Lower leg skin (tissue), 3 donors: Measurements from ENCODE around the gene OR6M1.

Experiments
- POLR2A ChIP-seq, 2 donors: fragments of 450-650 bp; IDR thresholded peaks; one replicate each; pipeline ENCODE4 v1.6.1; 2016 to 2017; ENCODE audit warnings: antibody characterized with exemption in 2 of 2, mild to moderate bottlenecking in 1 of 2, moderate library complexity in 1 of 2
- TF ChIP-seq, protein P1 (sequence below), 3 donors: fragments of 450-650 bp; IDR thresholded peaks; one replicate each; pipeline ENCODE4 v1.5.1; 2016; ENCODE audit warnings: antibody characterized with exemption in 3 of 3, mild to moderate bottlenecking in 3 of 3, moderate library complexity in 2 of 3

DNA sequence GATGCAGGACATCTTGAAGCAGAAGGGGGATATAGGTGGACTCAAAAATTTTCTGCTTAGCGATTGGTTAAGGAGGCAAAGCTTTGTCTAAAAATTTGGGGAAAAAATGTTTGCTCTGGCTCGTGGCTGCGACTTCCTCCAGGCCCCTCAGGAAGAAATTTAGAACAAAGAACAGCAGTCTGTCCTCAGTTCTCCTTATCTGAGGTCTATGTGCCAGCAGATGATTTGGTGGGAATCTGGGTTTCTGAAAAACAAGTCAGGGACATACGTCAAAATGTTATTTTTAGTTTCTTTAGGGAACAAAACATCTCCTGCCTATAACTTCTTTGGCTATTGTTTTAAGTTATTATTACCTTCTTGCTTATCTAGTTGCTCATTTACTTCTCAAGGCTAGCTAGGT lies 8.1 kb downstream of the OR6M1 start:
- TF ChIP-seq, protein P1, sequence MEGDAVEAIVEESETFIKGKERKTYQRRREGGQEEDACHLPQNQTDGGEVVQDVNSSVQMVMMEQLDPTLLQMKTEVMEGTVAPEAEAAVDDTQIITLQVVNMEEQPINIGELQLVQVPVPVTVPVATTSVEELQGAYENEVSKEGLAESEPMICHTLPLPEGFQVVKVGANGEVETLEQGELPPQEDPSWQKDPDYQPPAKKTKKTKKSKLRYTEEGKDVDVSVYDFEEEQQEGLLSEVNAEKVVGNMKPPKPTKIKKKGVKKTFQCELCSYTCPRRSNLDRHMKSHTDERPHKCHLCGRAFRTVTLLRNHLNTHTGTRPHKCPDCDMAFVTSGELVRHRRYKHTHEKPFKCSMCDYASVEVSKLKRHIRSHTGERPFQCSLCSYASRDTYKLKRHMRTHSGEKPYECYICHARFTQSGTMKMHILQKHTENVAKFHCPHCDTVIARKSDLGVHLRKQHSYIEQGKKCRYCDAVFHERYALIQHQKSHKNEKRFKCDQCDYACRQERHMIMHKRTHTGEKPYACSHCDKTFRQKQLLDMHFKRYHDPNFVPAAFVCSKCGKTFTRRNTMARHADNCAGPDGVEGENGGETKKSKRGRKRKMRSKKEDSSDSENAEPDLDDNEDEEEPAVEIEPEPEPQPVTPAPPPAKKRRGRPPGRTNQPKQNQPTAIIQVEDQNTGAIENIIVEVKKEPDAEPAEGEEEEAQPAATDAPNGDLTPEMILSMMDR (IDR thresholded peaks at IDR 0.05), result no peak
- TF ChIP-seq POLR2A (IDR thresholded peaks at IDR 0.05), result no peak
